ENCODE data around the gene CT45A10.

DNA sequence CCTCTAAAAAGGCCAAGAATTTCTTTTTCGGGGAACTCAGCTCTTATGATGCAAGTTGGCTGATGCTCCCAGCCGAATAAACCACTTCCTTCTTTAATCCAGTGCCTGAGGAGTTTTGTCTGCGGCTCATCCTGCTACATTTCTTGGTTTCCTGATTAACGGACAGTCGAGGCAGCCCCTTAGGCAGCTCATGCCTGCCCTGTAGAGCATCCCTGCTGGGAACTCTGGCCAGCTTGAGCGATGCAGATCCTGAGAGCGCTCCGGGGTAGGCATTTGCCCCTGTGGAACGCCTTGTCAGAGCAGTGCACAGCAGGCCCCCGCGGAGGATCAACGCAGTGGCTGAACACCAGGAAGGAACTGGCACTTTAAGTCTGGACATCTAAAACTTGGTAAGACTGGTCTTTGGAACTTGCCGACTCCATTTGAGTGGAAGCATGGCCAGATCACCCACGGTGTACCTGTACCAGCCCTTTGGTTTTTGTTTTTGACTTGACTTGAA is 3.1 kb downstream of the CT45A10 start:
- TF ChIP-seq CTCF (IDR thresholded peaks at IDR 0.05) (no peak), POLR2A (IDR thresholded peaks at IDR 0.05) (no peak)
